T-helper 22 cell (primary cell): Measurements from ENCODE around the gene WHAMM.
"Not testable (repeated sequence)": the region's sequence is repeated elsewhere in the genome, so short reads cannot be mapped to it uniquely, and the experiment has no call there.

Source experiments
- DNase-seq: peaks from one replicate; pipeline ENCODE4 v3.0.0-alpha.2; 2020; ENCODE audit warnings: low read depth

Gene WHAMM

GRCh38 chr15:82865981-82866380, 56.6 kb downstream of the WHAMM start:
- DNase-seq, result not testable (repeated sequence)

- DNase-seq, result no peak
Observed at GRCh38 chr15:82870727-82871320, 61.4 kb downstream of the WHAMM start.

GRCh38 chr15:82871358-82871757, 61.9 kb downstream of the WHAMM start:
- DNase-seq, result no peak

- no peak for DNase-seq
Observed at GRCh38 chr15:82871832-82872484, 62.5 kb downstream of the WHAMM start.

- DNase-seq, result no peak
Observed at GRCh38 chr15:82873000-82873680, 63.7 kb downstream of the WHAMM start.

GRCh38 chr15:82874267-82874666, 64.8 kb downstream of the WHAMM start:
- DNase-seq, result no peak

- no peak for DNase-seq
Observed at GRCh38 chr15:82874961-82875360, 65.5 kb downstream of the WHAMM start.

GRCh38 chr15:82875411-82876003, 66.1 kb downstream of the WHAMM start:
- DNase-seq, result no peak

- no peak for DNase-seq
Observed at GRCh38 chr15:82877825-82878224, 68.4 kb downstream of the WHAMM start.

- DNase-seq, result no peak
Observed at GRCh38 chr15:82878325-82878724, 68.9 kb downstream of the WHAMM start.

- DNase-seq, result no peak
Observed at GRCh38 chr15:82880704-82881103, 71.3 kb downstream of the WHAMM start.

- DNase-seq, result no peak
Observed at GRCh38 chr15:82881747-82882146, 72.3 kb downstream of the WHAMM start.

GRCh38 chr15:82882273-82882928, 73.0 kb downstream of the WHAMM start:
- DNase-seq, result no peak
